Cardiac septum (tissue), 1 donor: Measurements from ENCODE around the gene MDN1. TPM values are rescaled to one million over a fixed set of nuclear protein-coding genes. Genes with fewer than 3 reads are reported as not detected.
"Not testable (repeated sequence)": the region's sequence is repeated elsewhere in the genome, so short reads cannot be mapped to it uniquely, and the experiment has no call there.

Experiments used
- DNase-seq: peaks from one replicate; pipeline ENCODE4 v3.0.0-alpha.2; 2020; ENCODE audit warnings: low spot score
- intact Hi-C: fragments of 100-400 bp; cut with DNase I; formaldehyde crosslinking; loops from one replicate; pipeline ENCODE4 v1.14.0; 2022
- total RNA-seq: library from RNA; stranded (reverse); fragmentation: NEBNext Ultra II Directional; extraction: Animal tissue kit (Norgen Biotek cat#: 25700); gene quantifications from one replicate; pipeline ENCODE4 v1.2.1, GENCODE V29; 2021
- donor health status: DM: no; HTN: no; CAD: no.

Gene MDN1
- total RNA-seq, 1 donor from 2014 or later = 21.1 TPM

DNA sequence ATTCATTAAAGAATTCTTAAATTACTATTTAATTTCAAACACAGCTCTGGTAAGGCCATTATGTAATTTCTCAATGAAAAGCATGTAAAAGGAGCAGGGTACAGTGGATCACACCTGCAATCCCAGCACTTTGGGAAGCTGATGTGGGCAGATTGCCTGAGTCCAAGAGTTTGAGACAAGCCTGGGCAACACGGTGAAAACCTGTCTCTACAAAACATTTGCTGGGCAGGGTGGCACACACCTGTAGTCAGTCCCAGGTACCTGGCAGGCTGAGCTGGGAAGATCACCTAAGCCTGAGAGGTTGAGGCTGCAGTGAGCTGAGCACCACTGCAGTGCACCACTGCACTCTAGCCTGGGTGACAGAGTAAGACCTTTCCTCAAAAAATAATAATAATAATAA is 37.4 kb downstream of the MDN1 start:
- no peak for DNase-seq
- intact Hi-C loops = no loop called here

DNA sequence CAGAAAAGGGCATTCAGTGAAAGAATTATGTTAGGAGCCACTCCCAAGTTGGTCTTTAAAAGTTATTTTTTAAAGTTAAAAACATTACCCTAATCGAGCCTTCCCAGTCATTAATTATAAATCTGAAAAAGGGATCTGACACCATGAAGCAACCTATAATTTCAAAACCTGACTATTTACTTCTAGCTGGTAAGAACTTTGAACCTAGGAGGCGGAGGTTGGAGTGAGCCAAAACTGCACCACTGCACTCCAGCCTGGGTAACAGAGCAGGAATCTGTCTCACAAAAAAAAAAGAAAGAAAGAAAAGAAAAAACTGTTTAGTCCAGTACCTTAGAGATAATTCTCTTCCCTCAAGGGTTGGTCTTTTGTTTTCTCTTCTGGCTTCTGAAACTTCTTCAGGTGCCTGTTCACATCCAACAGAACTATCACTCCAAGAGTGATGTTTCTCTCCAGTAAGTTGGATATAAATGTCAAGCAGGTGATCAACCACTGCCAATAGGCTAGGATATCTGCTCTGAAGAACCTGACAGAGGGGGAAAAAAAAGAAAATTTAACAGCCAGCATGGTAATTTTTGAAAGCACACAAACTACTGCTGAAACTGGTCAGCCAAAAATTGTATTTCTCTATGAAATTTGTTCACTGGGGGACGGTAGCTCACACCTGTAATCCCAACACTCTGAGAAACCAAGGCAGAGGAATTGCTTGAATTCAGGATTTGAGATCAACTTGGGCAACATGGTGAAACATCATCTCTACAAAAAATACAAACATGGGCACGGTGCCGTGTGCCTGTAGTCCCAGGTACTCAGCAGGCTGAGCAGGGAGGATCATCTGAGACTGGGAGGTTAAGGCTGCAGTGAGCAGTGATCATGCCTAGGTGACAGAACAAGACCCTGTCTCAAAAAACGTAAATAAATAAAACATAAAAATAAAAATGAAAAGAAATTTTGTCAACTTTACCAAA is 38.2 kb downstream of the MDN1 start:
- intact Hi-C loops = no loop called here
- DNase-seq = no peak

DNA sequence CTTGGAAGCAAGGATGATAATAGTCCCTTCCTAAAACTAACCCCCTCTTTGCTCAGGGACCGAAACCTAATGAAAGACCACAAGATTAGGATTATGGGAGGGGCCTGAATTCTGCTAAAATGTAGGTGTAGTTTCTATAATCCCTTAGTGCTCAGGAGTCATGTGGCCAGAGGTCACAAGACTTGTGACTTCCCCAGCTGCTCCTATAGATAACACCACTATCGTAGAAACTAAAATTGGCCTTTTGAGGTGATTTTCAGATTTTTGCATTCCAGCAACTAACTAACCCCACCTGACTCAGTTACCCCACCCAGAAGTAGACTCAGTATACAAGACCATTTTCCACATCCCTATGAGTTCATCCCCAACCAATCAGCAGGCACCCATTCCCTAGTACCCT is 42.1 kb downstream of the MDN1 start:
- intact Hi-C loops = no loop called here
- DNase-seq = no peak

DNA sequence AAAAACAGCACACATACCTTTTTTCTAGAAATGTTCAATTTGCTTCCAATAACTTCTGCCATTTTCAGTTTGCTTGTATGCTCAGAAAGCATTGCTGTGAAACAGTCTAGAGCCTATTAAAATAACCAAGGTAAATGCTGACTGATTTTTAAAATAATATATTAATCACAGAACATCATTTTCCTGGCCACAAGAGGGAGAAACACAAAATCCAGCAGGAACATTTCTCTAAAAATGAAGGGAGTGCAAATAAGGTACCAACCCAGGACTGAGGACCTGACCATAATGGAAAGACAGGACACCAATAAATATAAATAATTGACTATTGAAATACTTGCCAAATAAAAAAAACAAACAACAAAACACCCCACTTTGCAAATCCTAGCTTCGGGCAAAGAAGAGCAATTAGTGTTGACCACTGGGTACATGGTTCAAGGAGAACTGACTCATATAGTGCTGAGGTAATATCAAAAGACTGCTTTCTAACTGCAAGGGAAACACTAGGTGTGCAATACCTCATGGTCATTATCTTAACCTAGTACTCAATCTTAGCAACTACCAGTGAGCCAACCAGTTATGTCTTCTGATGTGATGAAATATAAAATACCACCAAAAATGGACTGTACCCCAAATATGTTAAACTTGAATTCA is 42.9 kb downstream of the MDN1 start:
- intact Hi-C loops = no loop called here
- DNase-seq = no peak

DNA sequence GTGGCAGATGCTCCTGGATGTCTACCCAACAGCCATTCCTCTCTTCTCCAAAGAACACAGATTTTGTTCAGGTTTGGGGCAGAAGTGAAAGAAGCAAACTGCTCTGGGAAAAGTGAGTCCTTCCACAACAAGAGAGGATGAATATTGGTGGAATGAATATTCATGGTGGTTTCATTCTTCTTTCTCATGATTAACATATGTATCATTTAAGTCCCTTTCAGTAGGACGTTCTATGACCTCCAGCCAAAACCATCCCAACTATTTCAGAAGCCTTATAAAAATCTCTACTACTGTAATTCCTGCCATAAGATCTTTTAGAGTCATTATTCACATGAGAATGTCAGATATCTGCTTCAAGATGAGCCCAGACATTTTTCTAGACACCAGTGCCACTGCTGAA is 44.4 kb downstream of the MDN1 start:
- no peak for DNase-seq
- intact Hi-C loops = no loop called here

DNA sequence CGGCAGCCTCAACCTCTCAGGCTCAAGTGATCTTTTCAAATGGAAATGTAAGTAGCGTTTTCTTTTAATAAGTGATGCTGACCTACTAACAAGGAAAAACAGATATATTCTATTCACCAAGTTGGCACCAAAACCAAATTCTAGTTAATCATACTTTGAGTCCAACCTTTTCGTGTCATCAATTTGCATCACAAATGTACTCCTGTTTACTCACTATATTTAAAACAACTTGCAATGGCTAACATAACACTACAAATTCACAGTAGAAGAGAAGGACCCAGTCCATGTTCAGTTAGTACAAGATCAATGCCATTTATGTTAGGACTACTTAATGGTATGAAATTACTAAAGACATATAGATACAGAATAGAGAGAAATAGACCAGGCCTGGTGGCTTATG is 50.0 kb downstream of the MDN1 start:
- intact Hi-C loops = no loop called here
- DNase-seq = no peak

DNA sequence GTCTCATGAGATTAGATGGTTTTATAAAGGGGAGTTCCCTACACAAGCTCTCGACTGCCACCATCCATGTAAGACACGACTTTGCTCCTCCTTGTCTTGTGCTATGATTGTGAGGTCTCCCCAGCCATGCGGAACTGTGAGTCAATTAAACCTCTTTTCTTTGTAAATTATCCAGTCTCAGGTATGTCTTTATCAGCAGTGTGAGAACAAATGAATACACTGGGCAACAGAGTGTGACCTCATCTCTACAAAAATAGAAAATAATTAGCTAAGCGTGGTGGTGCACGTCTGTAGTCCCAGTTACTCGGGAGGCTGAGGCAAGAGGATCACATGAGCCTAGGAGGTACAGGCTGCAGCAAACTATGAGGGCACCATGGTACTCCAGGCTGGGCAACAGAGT is 51.3 kb downstream of the MDN1 start:
- intact Hi-C loops = no loop called here

DNA sequence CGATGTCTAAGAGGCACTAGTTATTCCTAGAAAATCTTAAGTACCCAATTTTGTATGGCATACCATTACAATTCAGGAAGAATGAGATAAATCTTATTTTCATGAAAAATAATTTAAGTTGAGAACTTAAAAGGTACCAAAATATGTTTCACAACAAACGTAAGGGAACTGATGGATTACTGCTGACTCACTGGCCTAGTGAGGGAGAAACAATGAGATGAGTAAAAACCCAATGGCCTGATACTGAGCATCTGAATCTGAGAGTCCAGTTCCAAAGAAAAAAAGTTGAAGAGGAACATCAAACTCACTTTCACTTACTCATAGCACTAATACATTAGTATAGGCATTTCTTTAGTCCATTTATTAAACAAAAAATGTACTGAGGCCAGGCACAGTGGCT is 56.0 kb downstream of the MDN1 start:
- intact Hi-C loops = no loop called here
- DNase-seq = no peak

More for the DNA sequence above, 51.3 kb downstream of the MDN1 start:
- no peak for DNase-seq

DNA sequence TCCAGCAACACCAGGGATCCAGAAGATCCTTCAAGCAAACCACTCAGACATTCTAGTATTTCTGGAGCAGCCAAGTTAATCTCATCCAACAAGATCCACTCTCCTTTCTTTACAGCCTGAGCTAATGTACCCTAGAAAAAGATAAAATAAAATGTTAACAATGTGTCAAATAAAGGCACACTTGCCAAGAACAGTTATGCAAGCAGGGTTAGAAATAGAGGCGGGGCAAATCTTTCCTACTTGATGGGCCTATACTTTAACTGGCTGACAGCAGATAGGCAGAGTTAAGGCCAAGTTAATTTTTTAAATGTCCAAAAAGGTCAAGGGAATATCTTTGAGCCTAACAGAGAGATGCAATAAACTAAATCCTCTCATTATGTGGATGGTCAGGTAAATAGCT is 60.8 kb downstream of the MDN1 start:
- no peak for DNase-seq
- intact Hi-C loops = no loop called here

DNA sequence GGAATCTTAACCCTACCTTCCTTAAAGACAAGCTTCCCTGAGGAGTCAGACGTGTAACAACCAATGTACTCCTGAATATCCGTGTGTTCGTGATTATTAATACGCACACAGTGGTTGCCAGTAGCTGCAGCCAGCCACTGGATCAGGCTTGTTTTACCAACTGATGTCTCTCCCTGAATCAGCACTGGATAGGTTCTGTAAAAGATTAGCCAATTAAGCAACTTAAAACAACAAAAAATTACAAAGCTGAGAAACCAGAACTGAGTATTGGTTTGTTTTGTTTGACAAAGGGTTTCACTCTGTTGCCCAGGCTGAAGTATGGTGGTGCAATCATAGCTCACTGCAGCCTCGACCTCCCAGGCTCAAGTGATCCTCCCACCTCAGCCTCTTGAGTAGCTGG is 69.3 kb downstream of the MDN1 start:
- no peak for DNase-seq
- intact Hi-C loops = no loop called here

DNA sequence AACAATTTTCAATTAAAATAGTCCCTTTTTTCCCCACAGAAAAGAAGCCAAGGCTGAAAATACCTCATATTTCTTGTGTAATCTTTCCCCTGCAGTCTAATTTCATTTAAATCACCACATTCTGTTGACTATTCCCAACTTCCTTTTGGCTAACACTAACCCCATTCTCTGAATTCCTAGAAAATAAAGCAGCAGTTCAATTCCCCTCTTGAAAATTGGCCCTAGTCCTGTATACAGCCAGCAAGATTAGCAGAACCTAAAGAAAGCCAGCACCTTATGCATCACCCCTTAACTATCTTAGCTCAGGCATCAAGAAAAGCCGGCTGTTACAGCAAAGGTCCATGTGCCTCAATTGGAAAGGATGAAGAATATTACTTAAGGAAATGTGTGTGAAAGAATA is 69.7 kb downstream of the MDN1 start:
- DNase-seq = no peak
- intact Hi-C loops = no loop called here

DNA sequence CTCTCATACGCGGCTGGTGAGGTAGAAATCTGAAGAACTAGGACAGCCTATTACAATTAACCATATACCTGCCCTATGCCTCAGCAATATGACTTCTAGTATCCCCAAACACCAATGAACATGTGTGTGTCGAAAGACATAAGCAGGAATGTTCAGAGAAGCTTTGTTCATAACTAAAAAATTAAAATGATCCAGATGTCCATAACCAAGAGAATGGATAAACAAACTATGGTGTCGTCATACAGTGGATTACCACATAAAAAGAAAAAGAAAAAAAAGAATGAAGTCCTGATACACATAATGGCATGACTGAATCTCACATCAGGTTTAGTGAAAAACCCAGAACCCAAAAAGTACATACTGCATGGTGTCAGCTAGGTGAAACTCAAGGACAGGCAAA is 73.9 kb downstream of the MDN1 start:
- intact Hi-C loops = no loop called here
- DNase-seq = no peak

DNA sequence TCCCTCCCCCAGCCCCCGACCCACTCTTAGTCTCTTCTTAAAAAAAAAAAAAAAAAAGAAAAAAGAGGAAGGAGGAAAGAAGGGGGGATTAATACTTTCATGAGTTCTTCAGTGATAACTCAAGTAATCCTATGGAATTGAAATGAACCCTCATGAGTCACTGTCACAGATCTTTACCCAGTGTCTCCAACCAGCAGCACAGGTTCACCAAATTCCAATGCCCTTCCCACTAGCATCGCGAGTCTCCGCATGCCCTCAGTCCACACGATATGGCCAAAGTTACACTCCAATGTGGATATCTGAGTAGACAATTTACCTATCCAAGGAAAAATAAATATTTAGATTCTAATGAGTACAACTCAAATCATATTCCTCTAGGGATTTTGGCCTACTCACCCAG is 74.5 kb downstream of the MDN1 start:
- no peak for DNase-seq
- intact Hi-C loops = no loop called here

DNA sequence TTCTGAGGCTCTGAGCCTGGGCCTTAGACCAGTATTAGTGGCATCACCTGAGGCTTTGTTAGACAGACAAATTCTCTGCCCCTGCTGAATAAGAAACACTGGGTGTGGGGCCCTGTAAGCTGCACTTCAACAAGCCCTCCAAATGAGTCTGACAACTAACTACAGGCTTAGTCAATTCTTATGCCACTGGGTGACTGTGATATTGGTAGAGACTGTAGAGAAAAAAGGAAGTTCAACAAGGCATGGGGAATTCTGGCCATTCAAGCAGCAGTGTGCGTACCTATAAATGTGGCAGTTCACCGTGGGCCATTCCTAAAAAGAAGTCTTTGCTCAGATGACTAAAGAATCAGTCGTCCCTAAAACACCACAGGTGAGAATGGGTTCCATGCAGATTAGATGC is 82.7 kb downstream of the MDN1 start:
- no peak for DNase-seq
- intact Hi-C loops = no loop called here

DNA sequence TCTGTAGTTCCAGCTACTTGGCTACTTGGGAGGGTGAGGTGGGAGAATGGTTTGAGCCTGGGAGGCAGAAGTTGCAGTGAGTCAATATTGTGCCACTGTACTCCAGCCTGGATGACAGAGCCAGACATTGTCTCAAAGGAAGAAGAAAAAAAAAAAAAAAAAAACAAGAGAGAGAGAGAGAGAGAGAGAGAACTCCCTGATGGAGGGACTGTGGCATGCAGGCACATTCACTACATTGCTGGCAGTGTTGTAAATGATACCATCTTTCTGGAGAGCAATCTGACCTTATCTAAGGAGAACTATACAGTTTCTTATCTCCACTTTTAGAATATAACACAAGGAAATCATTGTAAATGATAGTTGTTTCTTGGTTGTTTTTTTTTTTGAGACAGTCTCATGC is 85.1 kb downstream of the MDN1 start:
- intact Hi-C loops = no loop called here
- DNase-seq = no peak

DNA sequence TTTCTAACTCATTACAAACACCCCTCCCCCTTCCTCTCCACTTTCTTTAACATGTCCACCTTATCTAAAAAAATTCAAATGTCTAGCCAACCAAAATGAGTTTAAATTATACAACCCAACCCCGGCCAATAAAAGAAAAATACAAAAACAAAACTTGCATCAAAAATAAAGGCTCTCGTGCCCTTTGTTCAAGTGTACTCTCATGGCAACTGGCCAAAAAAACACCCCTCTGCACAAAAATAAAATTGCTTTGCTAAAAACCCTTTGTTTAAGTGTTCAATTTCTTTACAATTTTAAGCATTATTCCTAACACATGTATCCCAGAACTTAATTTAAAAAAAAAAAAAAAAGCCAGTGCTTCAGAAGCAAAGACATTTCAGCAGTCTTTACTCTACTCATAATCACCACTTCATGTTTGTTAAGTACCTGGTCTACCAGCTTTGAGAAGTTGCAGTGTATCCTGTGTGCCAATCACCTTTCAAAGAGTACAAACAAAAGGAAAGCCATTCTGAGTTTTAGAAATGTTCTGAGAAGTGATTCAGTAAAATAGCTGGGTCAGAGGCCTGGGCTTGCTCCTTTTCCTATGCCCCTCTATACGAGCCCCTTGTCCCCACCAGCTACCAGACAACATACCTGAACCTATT is 87.5 kb downstream of the MDN1 start:
- no peak for DNase-seq
- intact Hi-C loops = no loop called here

DNA sequence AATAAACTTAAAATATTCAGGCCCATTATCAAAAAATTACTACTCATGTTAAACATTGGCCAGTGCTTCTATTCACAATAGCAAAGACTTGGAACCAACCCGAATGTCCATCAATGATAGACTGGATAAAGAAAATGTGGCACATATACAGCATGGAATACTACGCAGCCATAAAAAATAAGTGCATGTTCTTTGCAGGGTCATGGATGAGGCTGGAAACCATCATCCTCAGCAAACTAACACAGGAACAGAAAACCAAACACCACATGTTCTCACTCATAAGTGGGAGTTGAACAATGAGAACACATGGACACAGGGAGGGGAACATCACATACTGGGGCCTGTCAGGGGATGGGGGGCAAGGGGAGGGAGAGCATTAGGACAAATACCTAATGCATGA is 88.3 kb downstream of the MDN1 start:
- DNase-seq, intact Hi-C loops: not testable (repeated sequence)

DNA sequence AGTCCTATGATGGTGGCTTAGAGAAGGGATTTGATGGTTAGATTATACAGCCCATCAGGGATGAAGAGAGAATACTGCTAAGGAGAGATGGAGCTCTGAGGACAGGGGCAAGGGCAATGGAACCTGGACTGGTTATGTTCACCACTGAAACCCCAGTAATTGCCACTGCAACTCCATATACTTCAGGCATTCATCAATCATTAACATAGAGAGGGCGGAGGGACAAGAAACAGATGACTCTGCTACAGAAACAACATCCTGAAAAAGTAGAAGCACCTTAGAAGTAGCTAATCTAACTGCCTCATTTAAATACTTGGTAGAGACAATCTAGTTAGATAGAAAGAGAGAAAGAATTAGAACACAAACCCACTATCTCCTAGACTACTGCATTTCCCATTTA is 89.8 kb downstream of the MDN1 start:
- no peak for DNase-seq
- intact Hi-C loops = no loop called here

DNA sequence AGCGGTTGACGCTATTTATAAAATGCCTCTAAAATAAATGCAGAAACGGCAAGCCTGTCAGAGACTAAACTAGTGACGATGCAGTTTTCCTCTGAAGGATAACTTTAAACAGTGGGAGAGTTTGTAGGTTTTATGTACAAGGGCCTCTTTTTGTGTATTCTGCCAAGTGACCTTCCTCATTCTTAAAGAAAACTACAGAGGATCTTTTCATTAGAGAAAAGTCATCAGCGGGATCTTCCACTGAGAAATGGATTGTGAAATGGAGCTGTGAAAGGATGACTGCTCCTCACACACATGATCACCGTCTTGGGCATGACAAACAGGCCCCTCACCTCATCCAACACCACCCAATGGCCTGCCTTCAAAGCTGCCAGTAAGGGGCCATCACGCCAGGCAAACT is 92.1 kb downstream of the MDN1 start:
- intact Hi-C loops = no loop called here
- no peak for DNase-seq

DNA sequence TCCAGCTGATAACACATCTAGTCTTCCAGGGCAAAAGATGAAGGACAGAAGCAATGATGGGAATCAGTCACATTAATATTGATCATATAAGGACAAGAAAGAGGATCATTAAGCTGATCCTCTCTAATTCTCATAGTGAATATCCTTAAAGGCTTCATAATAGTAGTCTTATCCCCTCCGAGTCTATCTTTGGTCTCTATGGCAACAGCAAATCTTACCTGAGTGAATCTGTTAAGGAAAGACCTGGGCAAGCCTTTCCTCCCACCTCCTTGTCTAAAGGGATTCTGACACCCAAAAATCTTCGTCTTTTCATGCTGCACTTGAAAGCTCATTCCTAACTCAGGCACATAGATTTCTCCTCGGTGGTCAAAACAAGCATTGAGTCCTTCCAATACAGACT is 94.6 kb downstream of the MDN1 start:
- intact Hi-C loops = no loop called here
- DNase-seq = no peak

DNA sequence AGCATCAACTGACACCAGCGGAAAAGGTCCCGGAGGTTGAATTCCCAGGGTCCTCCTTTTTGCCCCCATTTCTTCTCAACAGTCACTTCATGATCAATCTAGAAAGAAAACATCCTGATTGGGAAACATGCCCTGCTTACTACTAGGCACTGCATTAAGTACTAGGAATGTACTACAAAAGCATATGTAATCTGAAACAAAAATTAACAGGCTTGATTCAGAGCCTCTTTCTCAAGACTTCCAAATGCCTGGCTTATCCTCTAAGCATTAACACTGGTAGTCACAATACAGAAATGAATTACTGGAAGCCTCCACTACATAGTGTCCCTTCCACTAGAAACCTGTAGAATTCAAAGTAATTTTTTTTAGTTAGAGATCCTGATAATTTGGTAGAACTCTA is 96.5 kb downstream of the MDN1 start:
- intact Hi-C loops = no loop called here
- DNase-seq = no peak
